GM23248 (cell line): ENCODE results near the gene OMA1.

Source experiments
- EZH2 ChIP-seq: fragments of 200-600 bp; sonication (generic); IDR thresholded peaks from 2 replicates; pipeline ENCODE4 v1.6.1; 2018; ENCODE audit warnings: antibody characterized with exemption, mild to moderate bottlenecking; ENCODE audit not compliant: insufficient read depth, poor library complexity, severe bottlenecking
- EZH2phosphoT487 ChIP-seq: fragments of 200-600 bp; sonication (generic); IDR thresholded peaks from 2 replicates; pipeline ENCODE4 v1.6.1; 2018; ENCODE audit warnings: antibody characterized with exemption, moderate library complexity, mild to moderate bottlenecking, low read depth; ENCODE audit not compliant: insufficient read depth

- TF ChIP-seq EZH2 (no peak), EZH2phosphoT487 (no peak)
These were observed 18.0 kb downstream of the OMA1 start for GRCh38 chr1:58528518-58528917.
